HFFc6 (cell line): Measurements from ENCODE around the gene GPR107. TPM values are rescaled to one million over a fixed set of nuclear protein-coding genes. Genes with fewer than 3 reads are reported as not detected.

ENCODE experiments used
- DNase-seq: peaks from one replicate; pipeline ENCODE4 v3.0.0-alpha.2; 2018
- H3K27ac Mint-ChIP-seq: 2 replicates; pipeline ENCODE4 v1.8.0; 2020; ENCODE audit warnings: mild to moderate bottlenecking, mixed read lengths
- H3K27me3 Mint-ChIP-seq: 2 replicates; pipeline ENCODE4 v1.8.0; 2021; ENCODE audit warnings: mild to moderate bottlenecking, moderate library complexity, mixed read lengths; ENCODE audit not compliant: insufficient read depth
- H3K36me3 Mint-ChIP-seq: 2 replicates; pipeline ENCODE4 v1.8.0; 2021; ENCODE audit warnings: low read depth, mixed read lengths
- H3K4me1 Mint-ChIP-seq: 2 replicates; pipeline ENCODE4 v1.8.0; 2020; ENCODE audit warnings: low read depth, mixed read lengths
- H3K4me3 Mint-ChIP-seq: 2 replicates; pipeline ENCODE4 v1.8.0; 2020; ENCODE audit warnings: mild to moderate bottlenecking, moderate library complexity, mixed read lengths
- H3K9me3 Mint-ChIP-seq: 2 replicates; pipeline ENCODE4 v1.8.0; 2020; ENCODE audit warnings: mild to moderate bottlenecking, mixed read lengths
- total RNA-seq, 6 experiments: library from RNA; stranded (reverse); fragmentation: NEBNext Ultra II Directional; extraction: Animal tissue kit (Norgen Biotek cat#: 25700); gene quantifications; 2 replicates in 1 of 6; 3 replicates in 5 of 6; pipeline ENCODE4 v1.2.3, GENCODE V29; 2021
- TF ChIP-seq, protein P1 (sequence below): fragments of 200-600 bp; sonication (generic); IDR thresholded peaks from 2 replicates; pipeline ENCODE4 v1.5.0; 2021; ENCODE audit warnings: antibody characterized with exemption, mild to moderate bottlenecking

GPR107 gene
- total RNA-seq, 6 experiments from 2014 or later: 44.9 to 51.2 (median 48.5) TPM

DNA sequence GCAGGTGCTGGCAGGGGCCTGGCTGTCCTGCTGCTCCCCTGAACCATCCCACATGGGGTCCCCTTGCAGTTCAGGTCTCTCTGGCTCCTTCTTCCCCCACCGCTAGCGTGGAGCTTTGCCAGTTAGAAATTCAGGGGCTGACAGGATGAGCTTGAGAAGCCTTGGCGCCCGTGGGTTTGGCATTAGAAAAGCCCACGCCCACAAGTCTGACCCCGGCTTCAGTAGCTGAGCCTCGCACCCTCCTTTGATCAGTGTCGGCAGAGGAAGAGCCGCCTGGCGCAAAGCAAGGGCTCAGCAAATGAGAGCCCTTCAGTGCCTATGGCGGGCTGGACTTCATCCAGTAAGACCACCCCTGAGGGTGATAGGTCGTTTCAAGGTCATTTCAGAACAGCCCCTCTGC, 88.3 kb downstream of the GPR107 start:
- Mint-ChIP-seq H3K27me3 (peaks cover 14% of the 10 kb centered on the region), H3K4me3 (no peak overlapping the region), H3K9me3 (no peaks in the 10 kb centered on the region), H3K4me1 (peaks cover 52% of the 10 kb centered on the region), H3K36me3 (peaks cover 11% of the 10 kb centered on the region; the same call in 1 of the 2 replicates), H3K27ac (no peak overlapping the region)
- TF ChIP-seq, protein P1, sequence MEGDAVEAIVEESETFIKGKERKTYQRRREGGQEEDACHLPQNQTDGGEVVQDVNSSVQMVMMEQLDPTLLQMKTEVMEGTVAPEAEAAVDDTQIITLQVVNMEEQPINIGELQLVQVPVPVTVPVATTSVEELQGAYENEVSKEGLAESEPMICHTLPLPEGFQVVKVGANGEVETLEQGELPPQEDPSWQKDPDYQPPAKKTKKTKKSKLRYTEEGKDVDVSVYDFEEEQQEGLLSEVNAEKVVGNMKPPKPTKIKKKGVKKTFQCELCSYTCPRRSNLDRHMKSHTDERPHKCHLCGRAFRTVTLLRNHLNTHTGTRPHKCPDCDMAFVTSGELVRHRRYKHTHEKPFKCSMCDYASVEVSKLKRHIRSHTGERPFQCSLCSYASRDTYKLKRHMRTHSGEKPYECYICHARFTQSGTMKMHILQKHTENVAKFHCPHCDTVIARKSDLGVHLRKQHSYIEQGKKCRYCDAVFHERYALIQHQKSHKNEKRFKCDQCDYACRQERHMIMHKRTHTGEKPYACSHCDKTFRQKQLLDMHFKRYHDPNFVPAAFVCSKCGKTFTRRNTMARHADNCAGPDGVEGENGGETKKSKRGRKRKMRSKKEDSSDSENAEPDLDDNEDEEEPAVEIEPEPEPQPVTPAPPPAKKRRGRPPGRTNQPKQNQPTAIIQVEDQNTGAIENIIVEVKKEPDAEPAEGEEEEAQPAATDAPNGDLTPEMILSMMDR: no peak
- DNase-seq: no peak

DNA sequence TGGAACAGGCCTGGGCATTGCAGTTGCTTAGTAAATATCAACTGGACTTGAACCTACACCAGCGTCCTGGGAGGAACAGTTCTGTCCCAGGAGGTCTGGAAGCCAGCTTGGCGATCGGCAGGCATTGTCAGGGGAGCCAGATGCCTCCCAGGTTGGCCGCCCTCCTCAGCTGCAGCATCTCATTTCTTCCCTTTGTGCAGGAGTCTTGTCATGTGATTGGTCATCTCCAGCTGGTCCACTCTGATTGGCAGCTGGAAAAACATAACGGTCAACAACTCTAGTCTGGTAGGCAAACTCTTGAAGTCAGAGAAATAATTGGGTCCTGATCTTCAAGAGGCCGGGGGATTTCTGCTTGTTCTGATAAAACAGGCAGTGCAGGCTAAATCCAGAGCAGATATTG, 88.9 kb downstream of the GPR107 start:
- DNase-seq: no peak
- H3K27ac Mint-ChIP-seq: no peak overlapping the region
- no peak overlapping the region for H3K4me3 Mint-ChIP-seq
- peaks cover 8% of the 10 kb centered on the region; the same call in 1 of the 2 replicates for H3K36me3 Mint-ChIP-seq
- TF ChIP-seq, protein P1: no peak
- peaks cover 16% of the 10 kb centered on the region for H3K27me3 Mint-ChIP-seq
- no peaks in the 10 kb centered on the region for H3K9me3 Mint-ChIP-seq
- peaks cover 46% of the 10 kb centered on the region for H3K4me1 Mint-ChIP-seq

DNA sequence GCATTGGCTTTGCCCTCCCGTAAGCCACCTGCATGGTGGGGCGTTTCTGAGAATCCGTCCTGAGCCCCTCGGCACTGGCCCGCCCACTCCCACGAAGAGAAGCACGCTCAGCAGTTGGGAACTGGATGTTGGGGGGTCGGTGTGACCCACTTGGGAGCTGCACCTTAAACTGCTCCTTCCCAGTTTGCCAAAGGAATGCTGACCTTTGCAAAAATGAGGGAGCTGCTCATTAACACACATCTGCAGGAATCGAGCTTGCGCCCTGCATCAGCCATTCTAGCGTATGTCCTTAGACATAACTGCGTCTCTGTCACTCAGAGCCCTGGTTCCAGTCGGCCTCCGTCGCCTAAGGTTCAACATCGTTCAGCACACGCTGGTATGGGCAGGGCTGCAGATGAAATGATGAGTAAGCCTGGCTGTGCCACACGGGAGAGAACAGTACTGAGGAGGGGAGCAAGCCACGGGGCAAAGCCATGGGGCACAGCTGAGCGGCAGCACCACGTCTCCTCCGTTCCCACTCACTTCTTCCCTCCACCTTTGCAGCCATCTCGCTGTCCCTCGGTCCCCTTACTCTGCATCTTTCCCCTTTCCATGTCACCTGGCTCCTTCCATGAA, 89.7 kb downstream of the GPR107 start:
- H3K9me3 Mint-ChIP-seq: no peaks in the 10 kb centered on the region
- H3K27ac Mint-ChIP-seq: no peak overlapping the region
- peaks cover 6% of the 10 kb centered on the region; the same call in 1 of the 2 replicates for H3K36me3 Mint-ChIP-seq
- H3K4me3 Mint-ChIP-seq: no peak overlapping the region
- H3K4me1 Mint-ChIP-seq: peaks cover 39% of the 10 kb centered on the region
- TF ChIP-seq, protein P1: no peak
- no peak for DNase-seq
- H3K27me3 Mint-ChIP-seq: peaks cover 16% of the 10 kb centered on the region

DNA sequence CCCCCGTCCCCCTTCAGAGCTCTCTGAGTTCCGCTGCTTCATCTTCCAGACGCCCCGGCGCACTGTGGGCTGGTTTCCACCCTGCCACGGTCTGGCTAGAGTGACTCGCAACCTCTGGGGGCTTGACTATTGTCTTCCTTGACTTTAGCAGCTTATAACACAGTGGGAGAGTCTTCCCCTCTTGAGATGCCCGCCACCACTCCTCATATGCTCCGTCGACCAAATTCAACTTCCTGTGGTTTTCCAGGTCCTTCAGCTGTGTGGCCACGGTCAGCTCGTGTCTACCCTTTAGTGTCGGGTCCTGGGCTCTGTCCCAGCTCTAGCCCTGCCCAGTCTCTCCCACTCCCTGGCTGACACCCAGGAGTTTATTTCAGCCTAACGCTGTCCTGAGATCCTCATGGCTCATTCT, 90.3 kb downstream of the GPR107 start:
- H3K27me3 Mint-ChIP-seq: peaks cover 16% of the 10 kb centered on the region
- no peak for DNase-seq
- TF ChIP-seq, protein P1: no peak
- peaks cover 6% of the 10 kb centered on the region; the same call in 1 of the 2 replicates for H3K36me3 Mint-ChIP-seq
- H3K4me1 Mint-ChIP-seq: peaks cover 33% of the 10 kb centered on the region
- H3K4me3 Mint-ChIP-seq: peak overlapping the region; percentile 55
- no peak overlapping the region for H3K27ac Mint-ChIP-seq
- H3K9me3 Mint-ChIP-seq: no peaks in the 10 kb centered on the region

DNA sequence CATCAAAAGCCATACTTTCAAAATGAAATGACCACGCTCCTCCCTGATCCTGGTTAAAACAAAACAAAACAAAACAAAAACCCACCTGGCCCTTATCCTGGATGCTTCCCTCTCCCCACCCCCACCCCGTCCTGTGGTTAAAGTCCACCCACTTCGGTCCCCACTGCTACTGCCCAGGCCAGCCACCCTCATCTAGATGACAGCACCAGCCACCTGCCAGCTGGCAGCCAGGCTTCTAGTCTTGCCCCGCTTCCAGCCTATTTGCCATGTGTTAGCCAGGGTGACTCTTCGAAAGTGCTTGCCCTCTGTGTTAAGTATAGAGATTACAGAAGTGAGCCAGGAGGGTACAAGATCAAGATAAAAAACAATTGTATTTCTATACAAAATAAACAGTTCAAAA, 91.0 kb downstream of the GPR107 start:
- Mint-ChIP-seq H3K27me3 (peaks cover 16% of the 10 kb centered on the region), H3K4me3 (no peak overlapping the region), H3K27ac (no peak overlapping the region), H3K36me3 (peaks cover 6% of the 10 kb centered on the region; the same call in 1 of the 2 replicates), H3K4me1 (peaks cover 25% of the 10 kb centered on the region), H3K9me3 (no peaks in the 10 kb centered on the region)
- TF ChIP-seq, protein P1: no peak
- DNase-seq: no peak
